Activated CD4-positive, alpha-beta T cell treated with anti-CD3 and anti-CD28 coated beads, Interleukin-10, Interleukin-2, amounts not matched to agents 100 ng/mL and 50 ng/mL, durations not matched to agents 16 hours and 8 hours (primary cell): ENCODE data around the gene LAMA5.

Experiments
- DNase-seq: peaks from one replicate; pipeline ENCODE4 v3.0.0-alpha.2; 2020

Gene LAMA5

DNA sequence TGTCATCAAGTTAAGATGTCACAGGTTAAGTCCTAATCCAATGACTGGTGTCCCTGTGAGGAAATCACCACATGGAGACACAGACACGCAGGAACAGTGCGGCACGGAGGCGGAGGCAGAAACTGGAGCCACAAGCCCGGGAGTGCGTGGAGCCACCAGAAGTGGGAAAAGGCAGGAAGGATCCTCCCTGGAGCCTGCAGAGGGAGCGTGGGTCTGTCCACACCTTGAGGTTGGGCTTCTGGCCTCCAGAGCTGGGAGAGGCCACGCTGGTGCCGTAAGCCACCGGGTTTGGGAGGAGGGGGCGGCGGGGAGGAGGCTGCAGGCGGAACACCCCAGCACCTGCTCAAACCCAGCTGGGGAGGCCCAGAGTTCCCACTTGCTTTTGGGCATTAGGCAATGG lies 36.2 kb upstream of the LAMA5 start:
- DNase-seq: no peak

DNA sequence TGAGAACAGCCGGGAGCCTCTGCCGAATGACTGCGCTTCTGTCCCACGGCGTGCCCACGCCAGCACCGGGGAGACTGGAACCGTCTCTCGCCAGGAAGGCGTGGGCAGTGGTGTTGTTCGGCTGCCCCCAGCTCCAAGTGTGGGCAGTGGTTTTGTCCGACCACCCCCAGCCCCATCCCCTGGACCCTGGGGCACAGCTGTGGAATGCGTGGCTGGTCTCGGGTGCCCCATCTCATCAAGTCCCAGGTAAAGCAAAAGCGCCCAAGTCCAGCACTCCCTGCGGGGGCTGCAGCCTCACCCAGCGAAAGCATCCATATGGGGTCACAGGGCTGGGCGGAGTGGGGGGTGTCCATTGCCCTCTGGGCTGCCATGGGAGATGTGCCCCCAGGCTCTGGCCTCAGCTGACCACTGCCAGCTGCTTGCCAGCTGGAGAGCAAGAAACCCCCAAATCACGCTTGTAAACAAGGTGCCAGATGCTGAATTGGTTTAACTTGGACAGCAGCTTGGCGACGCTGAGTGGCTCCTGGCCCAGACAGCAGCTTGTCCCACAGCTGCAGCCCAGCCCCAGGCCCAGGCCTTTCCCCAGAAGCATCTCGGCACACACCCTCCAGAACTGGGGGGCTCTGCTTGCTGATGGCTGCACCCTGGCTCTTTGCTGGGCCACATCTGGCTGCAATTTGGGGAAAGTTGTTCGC lies 35.5 kb upstream of the LAMA5 start:
- DNase-seq: no peak

DNA sequence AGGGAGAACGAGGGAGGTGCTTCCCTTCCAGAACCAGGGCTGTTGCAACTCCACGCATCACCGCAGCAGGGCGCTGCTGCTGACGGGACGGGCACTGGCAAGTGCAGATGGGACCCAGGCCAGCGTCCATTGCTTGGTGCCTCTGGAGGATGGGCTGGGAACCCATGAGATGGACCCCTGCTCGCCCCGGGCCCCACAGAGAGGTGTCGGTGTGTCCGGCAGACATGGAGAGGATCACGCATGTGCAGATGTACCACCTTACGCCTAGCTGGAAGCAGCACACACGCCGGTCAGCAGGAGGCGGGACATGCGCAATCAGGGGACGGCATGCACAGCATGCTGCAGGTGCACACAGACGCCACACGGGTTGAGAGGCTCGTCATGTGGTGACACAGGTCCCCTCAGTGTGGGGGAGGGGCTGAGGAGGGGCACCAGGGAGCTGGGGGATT lies 34.2 kb upstream of the LAMA5 start:
- DNase-seq: no peak

DNA sequence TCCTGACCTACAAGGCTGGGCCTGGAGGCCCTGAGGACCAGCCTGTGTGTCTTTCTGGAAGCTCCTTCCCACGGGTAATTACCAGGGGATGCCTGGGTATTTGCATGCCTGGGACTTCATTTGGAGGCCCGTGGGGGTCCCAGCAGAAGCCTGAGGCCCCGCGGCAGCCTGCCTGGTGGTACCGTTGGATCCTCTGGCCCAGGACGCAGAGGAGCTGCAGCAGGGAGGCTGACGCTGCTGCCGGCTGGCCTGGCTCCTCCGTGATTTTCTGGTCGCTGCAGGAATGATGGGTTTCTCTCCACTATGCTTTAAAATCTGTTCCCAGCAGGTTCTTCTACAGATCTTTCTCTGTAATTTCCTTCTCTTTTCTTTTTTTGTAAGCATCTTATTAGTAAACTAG lies 33.4 kb upstream of the LAMA5 start:
- DNase-seq: no peak

DNA sequence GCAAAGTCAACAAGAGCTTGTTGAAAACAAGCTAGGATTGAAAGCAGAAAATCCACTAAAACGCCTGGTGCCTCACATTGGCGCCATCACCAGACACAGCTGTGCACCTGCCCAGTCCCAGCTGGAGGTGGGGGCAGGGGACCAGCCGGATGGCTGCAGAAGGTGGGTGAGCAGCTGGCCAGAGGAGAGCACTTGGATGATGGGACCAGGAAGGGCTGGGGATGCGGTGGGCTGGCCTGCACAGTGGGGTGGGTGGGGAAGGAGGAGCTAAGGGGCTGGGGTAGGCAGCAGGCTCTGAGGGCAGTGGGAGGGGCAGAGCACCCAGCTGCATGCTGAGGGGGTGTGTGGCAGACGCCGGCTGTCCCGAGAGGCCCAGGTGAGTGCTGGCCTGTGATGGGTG lies 32.9 kb upstream of the LAMA5 start:
- DNase-seq: no peak

DNA sequence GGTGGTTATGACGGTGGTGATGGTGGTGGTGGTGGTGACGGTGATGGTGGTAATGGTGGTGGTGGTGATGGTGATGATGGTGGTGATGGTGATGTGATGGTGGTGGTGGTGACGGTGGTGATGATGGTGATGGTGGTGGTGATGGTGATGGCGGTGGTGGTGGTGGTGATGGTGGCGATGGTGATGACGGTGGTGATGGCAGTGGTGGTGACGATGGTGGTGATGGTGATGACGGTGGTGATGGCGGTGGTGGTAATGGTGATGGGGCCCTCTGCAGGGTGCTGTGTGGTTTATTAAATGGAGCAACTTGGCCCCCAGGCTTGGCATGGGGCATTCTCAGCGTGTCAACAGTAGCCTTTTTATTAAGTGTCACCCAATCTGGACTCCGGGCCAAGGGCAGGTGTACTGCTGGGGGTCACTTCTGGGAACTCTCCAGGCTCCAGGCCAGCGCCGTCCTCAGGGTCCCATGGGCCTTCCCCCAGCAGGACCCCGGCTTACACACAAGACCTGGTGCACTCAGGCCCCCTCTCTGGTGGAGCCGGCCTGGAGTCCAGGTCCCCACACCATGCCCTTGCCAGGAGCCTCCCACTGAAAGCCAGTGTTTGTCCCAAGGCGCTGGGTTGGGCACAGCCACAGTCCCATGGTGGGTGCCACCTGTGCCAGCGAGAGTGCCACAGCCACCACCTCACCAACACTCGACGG lies 31.2 kb upstream of the LAMA5 start:
- DNase-seq: no peak

DNA sequence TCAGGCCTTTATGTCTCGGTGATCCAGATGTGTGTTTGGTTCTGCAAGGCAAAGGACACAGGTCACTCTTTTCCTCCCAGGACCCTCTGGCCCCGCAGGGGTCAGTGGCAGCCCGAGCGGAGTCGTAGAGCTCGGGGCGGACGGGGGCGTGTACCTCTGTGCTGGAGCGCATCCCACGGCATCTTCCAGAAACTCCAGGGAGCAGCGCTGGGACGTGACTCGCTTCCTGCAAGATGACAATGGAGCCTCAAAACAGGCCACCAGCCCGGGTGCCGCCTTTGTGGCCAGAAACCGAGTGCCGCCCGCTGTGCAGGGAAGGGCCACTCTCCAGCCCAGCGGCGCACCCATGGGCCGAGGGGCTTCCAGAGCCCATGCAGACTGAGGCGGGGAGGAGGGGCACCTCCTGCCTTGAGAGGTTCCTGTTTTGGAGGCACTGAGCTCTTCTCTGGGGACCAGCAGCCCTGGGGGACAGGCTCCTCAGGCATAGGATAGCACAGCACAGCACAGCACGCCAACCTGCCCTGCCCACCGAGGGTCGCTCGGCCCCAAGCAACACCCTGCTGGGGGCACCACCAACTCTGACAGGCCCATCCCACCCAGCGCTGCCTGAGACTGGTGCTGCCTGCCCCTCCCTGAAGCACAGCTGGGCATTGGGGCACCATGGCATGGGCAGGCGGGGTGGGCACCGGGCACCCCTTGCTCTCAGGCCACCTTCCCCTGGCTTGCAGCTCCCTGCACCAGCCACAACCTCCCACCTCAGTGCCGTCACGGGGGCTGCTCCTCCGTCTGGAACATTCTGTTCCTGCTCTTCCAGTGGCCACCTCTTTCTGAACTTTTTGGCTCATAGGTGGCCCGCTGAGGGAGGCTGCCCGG lies 29.5 kb upstream of the LAMA5 start:
- DNase-seq: no peak

DNA sequence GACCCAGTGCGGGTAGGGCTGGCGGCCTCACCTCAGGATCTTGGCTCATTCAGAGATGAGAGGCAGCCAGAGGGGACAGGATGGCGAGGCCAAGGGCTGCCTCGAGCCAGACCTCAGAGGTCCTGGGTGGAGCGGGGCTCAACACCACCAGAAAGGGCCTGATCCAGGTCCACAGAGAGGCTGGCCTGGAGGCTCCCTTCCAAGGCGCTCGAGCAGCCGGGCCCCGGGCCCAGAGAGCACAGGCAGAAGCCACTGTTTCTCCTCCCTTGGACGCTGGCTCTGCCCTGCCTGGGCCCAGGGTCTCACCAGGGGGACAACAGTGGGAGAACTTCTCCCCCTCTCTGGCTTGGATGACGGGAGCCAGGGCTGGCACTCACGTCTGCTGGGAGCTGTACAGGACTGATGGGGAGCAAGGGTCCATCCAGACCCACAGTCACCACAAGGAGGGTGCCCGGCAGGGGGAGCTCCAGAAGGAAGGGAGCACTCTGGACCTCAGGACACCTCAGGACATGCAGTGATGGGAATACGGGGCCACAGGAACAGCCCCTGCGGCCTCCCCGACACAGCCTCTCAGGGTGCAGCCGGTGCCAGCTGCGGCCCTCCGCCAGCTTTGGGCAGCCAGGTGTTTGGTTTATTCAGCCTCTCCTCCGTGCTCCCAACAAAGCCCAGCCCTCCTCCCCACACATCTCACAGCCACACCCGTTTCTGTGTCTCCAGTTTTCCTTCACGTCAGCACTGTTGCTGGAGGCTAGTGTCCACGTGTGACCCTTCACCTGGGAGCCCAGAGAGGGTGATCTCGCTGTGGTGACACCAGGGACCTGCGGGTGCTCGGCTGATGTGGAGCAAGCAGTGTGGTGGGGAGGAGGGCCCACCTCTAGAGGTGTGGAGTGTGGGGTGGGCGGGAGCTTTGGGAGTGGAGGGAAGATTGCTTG lies 28.5 kb upstream of the LAMA5 start:
- no peak for DNase-seq

DNA sequence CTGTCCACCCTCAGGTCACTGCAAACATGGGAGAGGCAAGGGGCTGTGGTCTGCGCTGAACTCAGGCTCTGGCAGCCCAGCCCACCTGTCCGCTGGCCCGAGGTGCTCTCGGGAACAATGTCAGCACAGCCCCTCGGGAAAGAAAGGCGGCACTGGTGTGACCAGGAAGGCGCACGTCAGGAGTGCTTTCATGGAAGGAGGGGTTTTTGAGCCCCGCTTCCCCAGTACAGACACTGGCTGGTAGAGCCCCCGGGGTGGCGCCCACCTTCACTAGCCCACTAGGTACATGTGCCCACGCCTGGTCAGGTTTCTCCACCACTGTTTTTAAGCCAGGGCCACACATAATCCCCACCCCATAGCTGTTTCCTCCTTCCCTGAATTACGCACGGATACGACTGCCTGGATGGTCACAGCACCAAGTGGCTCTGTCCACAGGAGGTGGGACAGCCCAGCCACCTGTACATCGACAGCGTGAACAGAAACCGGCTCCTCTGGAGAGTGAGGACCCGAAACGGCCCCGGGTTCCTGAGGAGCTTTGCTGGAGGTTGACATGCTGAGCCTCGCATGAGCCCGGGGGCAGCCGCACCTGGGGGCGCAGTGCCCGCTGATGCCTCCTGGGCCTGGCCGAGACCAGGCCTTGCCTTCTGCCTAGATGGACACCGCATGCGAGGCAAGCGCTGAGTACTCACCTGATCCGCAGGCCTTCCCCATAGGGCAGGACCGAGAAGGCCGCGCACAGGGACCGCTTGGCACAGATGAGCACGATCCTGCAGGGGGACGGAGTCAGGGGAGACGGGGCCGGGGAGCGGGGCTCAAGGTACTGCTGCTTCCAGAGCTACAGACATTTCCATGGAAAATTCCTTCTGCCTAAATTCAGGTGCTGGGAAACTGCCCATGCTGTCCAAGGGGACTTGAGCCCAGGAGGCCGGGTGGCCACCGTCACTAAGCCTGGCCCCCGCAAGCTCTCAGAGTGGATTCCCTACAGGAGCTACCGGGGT lies 27.4 kb upstream of the LAMA5 start:
- DNase-seq: no peak

DNA sequence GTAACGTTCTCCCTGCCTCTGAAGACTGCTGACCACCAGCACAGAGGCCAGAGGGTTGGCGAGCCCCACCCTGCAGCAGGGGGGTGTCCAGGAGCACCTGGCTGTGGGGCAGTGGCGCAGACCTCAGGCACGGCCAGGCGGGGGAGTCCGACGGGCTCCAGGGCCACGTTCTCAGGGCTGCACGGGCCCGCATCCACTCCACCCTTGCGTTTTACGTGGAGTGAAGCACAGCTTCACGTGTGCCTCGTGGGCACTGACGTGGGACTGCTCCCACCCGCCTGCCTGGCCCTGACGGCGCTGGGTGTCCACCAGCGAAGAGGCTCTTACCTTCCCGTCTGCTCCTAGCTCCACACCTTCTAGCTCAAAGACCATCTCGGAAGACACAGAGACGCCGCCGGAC lies 26.7 kb upstream of the LAMA5 start:
- no peak for DNase-seq

DNA sequence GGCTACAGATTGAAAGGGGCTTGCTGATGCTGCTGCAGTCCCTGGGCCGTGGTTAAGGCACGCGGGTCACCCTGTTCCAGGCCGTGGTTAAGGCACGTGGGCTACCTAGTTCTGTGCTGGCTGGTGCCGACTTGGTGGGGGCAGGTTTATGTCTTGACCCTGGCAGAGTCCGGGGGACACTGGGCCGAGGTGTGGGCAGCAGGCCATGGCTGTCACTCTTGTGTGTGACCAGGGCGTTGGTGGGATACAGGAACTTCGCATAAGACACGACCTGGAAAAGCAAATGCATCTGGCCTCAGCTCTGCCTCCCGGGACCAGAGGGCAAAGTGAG lies 26.2 kb upstream of the LAMA5 start:
- DNase-seq: no peak

DNA sequence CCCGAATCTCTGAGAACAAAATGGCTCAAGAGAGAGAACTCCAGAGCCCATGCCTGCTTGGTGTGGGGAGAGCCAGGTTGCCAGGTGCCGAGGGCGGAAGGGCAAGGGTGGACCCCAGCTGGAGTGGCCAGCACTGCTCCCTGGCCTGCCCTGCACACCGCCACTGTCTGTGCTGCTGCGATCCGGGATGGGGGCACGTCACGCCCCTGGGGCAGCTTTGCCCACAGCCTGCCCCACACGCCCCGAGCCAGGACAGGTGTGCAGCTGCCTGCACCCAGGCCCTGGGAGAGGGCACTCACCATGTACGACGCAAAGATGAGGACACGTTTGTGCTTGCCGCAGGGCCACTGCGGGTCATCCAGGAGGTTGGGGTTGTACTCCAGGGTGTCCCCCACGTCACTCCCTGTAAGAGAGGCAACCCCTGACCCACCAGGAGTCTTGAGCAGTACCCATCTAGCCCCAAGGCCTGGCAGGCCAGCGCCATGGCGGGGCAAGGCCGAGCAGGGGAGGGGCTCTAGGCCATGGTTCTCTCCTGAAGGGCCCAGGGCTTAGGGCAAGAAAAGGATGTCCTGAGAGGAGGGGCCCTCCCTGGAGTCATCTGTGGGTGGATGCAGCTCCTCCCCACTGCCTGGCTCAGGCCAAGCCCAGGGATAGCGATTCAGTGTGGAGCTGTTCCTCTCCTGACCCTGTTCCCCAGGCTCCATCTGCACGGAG lies 25.7 kb upstream of the LAMA5 start:
- no peak for DNase-seq

DNA sequence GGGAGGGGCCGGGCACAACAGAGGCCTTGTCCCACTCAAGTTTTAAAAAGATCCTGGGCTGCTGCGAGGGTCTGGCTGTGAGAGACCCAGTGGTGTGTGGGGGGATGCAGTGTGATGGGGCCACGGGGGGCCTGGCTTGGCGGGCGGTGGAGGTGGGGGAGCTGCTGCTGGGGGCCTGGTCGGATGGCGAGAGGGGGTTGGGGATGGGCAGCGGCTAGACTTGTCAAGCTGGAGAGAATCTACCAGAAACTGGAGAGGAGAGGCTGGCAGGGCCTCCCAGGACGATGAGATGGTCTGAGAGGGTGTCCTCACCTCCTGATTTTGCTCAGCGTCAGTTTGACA lies 24.9 kb upstream of the LAMA5 start:
- DNase-seq: no peak

DNA sequence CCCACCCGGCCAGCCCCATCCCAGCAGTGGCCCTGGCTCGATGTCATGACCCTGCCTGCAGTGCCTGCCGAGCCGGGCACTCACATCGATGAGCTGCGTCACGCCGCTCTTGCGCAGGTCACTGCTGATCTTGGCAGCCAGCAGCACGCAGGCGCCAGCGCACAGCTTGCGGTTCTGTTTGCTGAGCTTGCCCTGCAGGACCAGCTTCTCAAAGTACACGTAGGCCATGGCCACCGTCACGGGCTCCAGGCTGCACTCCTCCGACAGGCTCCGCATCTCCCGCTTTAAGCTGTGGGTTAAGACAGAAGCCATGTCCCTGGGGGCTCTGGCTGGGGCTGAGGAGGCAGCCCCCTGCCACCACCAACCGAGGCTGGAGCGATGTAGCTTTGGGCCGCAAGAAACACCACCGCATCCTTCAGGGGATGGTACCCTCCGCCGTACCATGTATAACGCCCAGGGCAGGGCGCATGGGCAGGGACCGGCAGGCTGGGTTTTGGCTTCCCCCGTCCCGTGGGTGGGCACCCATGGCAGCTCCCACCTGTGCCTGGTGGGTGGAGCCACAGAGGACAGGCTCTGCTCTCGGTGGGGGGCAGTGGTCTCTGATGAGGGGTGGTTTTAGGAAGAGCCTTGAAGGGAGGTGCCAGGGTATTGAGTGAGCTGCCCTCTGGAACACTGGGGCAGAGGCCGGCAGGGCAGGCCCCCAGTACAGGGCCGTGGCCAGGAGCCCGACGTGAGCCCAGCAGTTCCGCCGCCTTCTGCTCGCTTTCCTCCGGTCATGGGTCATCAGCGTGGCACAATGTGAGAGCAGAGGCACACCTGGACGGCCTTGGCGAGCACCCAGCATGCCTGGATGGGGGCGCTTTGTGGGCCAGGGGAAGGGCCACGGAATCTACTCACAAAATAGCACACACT lies 24.3 kb upstream of the LAMA5 start:
- DNase-seq: no peak

DNA sequence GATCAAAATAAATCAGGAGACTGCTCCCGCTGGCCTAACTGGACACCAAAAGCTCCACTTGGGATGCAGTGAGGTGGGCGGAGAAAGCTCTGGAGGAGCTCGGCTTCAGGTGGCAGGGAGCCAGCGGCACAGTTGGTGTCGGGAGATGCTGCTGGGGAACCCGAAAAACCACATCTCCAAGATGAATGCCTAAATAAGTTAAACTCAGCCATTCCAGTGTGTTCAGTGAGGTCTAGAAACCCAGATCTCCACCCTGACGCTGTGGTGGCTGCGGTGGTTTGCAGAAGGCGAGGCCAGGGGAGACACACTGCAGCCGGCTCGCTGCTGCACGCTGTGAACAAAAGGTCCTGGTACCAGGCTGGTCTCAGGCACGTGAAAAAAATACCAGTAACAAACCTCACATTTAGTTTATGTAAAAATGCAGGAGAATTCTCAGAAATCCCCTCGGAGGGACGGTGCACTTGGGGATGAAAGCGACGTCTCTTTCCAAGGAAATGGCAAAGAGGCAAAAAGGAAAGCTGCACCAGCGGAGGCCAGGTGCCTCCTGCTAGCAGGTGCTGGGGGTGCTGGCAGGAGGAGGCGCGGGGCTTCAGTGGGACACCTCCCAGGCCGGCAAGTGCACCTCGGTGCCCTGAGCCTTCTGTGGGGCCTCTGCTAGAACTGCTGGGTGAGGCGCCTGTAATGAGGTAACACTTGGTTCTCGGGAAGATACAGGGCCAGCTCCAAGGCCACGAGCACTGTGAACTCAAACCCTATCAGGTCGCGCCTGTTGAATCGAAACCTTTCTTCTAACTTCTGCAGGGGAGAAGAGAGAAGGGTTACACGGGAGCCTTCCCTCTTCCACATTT lies 23.4 kb upstream of the LAMA5 start:
- no peak for DNase-seq

DNA sequence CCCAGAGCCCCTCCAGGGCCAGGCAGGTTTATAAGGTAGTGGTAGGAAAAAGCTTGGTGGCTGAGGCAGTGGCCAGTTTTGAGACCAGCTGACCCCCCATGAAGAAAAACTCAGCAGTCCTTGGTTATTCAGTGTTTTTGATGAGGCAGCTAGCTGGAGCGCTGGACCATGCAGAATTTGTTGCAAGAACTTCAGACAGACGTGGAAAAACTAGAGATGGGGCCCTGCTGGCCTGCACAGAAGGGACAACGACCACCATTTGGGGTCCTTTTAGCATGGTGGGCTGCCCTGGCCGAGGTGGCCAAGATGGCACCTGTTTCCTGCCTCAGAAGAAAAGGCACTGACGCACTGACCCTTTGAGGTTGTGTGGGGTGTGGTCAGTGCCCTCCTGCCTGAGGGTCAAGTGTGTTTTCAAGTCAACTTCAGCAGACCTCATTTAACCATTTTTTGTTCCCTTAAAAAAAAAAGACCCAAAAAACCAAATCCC lies 22.5 kb upstream of the LAMA5 start:
- no peak for DNase-seq

DNA sequence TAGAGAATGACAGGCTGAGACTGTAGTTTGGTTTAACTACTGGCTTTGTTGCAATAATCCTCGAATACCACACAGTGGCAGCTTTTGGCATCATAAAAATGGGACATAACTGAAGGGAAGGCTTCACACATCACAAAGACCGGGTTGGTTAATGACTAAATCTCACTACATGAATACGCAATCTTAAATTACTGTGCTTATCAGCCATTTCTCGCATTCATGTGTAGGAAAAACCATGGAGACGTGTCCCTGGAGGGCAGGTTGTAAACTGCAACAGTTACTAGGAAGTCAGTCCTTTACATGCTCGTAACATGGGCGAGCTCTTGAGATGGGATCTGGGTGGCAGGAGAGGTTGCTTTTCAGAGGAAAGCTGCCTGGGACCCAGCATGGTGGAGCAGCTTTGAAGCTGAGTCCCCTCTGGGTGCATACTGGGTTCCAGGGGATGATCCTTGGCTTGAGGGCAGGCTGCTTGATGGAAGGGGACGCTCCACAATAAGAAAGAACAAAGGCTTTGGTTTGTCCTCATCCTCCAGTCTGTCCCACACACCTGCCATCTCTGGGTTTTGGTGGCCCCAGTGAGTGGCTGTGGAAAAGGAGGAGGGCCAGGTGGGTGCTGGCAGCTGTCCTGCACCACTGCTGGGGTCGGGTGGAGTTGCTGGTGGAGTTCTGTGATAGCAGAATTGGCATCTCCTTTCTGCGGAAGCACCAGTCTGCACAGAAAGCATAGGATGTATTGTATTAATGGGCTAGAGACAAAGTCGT lies 21.9 kb upstream of the LAMA5 start:
- DNase-seq: no peak
